Activated CD8-positive, alpha-beta T cell treated with anti-CD3 and anti-CD28 coated beads for 36 hours (primary cell): ENCODE data around the gene DNAJC11. TPM values are rescaled to one million over a fixed set of nuclear protein-coding genes. Genes with fewer than 3 reads are reported as not detected.

Experiments used
- ATAC-seq: fragments of 200-7000 bp; cut with Tn5 transposase; one replicate; pipeline ENCODE4 v1.10.0; 2021; ENCODE audit warnings: mild to moderate bottlenecking, moderate library complexity
- CTCF ChIA-PET: fragments of 350-600 bp; sonication (Branson Sonifier 250); formaldehyde crosslinking; loops from one replicate; lab custom pipeline; 2021; ENCODE audit warnings: antibody characterized with exemption; lab: Charles Lee
- POLR2A ChIA-PET: fragments of 350-600 bp; sonication (Branson Sonifier 250); formaldehyde crosslinking; loops from one replicate; lab custom pipeline; 2021; ENCODE audit warnings: antibody characterized with exemption; lab: Charles Lee
- DNase-seq: peaks from one replicate; pipeline ENCODE4 v3.0.0-alpha.2; 2020
- H3K27ac Mint-ChIP-seq: one replicate; pipeline ENCODE4 v1.8.0; 2021; ENCODE audit warnings: mild to moderate bottlenecking, mixed read lengths
- H3K27me3 Mint-ChIP-seq: one replicate; pipeline ENCODE4 v1.8.0; 2021; ENCODE audit warnings: mixed read lengths
- H3K36me3 Mint-ChIP-seq: one replicate; pipeline ENCODE4 v1.8.0; 2021; ENCODE audit warnings: low read depth, mixed read lengths
- H3K4me1 Mint-ChIP-seq: one replicate; pipeline ENCODE4 v1.8.0; 2021; ENCODE audit warnings: low read depth, mixed read lengths
- H3K4me3 Mint-ChIP-seq: one replicate; pipeline ENCODE4 v1.8.0; 2021; ENCODE audit warnings: mild to moderate bottlenecking, moderate library complexity, mixed read lengths
- H3K9me3 Mint-ChIP-seq: one replicate; pipeline ENCODE4 v1.8.0; 2021; ENCODE audit warnings: mixed read lengths
- CTCF ChIP-seq: fragments of 200-600 bp; IDR thresholded peaks from one replicate; pipeline ENCODE4 v1.8.0; 2022; ENCODE audit warnings: antibody characterized with exemption, mild to moderate bottlenecking
- intact Hi-C: fragments of 100-400 bp; cut with micrococcal nuclease; formaldehyde crosslinking; loops from one replicate; pipeline ENCODE4 v1.10.0; 2022
- total RNA-seq, 2 experiments: library from RNA; stranded (reverse); gene quantifications; one replicate each; pipeline ENCODE4 v1.2.3, GENCODE V29; 2021

DNAJC11 gene
- total RNA-seq, 2 experiments from 2014 or later, result 52.8 to 53.3 TPM

GRCh38 chr1:6612641-6613360 is 88.8 kb downstream of the DNAJC11 start:
- no peaks in the 10 kb centered on the region for H3K27me3 Mint-ChIP-seq
- DNase-seq, result peak; percentile 47
- H3K4me3 Mint-ChIP-seq, result peak overlapping the region; percentile 85
- H3K27ac Mint-ChIP-seq, result peak overlapping the region; percentile 83
- CTCF ChIA-PET, result interaction anchor here (0.9 to 1.1 kb wide), 2 partner anchors 9 to 34 kb away, joined by 3 to 5 read pairs; no protein-coding TSS in a partner anchor
- no peak for TF ChIP-seq CTCF
- intact Hi-C loops, result loop anchor here (1.0 kb wide), 1 partner anchor 10 kb away; no protein-coding TSS in a partner anchor
- H3K9me3 Mint-ChIP-seq, result no peaks in the 10 kb centered on the region
- POLR2A ChIA-PET, result interaction anchor here (1.0 to 3.4 kb wide), 5 partner anchors 11 to 219 kb away, joined by 3 to 46 read pairs (median 5); partner anchors contain the start of genes ACOT7, KLHL21, NOL9 and TAS1R1
- peaks cover 5% of the 10 kb centered on the region for H3K36me3 Mint-ChIP-seq
- H3K4me1 Mint-ChIP-seq, result peaks cover 14% of the 10 kb centered on the region
- peak; percentile 33 for ATAC-seq

- Mint-ChIP-seq H3K36me3 (peaks cover 20% of the 10 kb centered on the region), H3K27ac (peak overlapping the region; percentile 98), H3K9me3 (no peaks in the 10 kb centered on the region), H3K4me1 (peaks cover 22% of the 10 kb centered on the region), H3K4me3 (peak overlapping the region; percentile 82), H3K27me3 (no peaks in the 10 kb centered on the region)
- intact Hi-C loops, result loop anchor here (1.0 kb wide), 1 partner anchor 9 kb away; the partner anchor contains the start of gene PHF13
- ATAC-seq, result no peak
- ChIA-PET POLR2A (interaction anchor here (1.0 to 7.0 kb wide), 8 partner anchors 9 to 139 kb away, joined by 3 to 59 read pairs (median 4); partner anchors contain the start of genes NOL9, PHF13, THAP3 and ZBTB48), CTCF (interaction anchor here (1.3 to 2.7 kb wide), 5 partner anchors 8 to 50 kb away, joined by 3 to 12 read pairs (median 4); partner anchors contain the start of genes NOL9 and TAS1R1)
- TF ChIP-seq CTCF, result peak; percentile 25
- DNase-seq, result no peak
These were observed 97.6 kb downstream of the DNAJC11 start for GRCh38 chr1:6603915-6604558.

- Mint-ChIP-seq H3K27me3 (no peaks in the 10 kb centered on the region), H3K27ac (peak overlapping the region; percentile 98), H3K36me3 (peaks cover 22% of the 10 kb centered on the region), H3K4me3 (peak overlapping the region; percentile 82), H3K4me1 (peaks cover 25% of the 10 kb centered on the region), H3K9me3 (no peaks in the 10 kb centered on the region)
- intact Hi-C loops, result loop anchor here (1.0 kb wide), 1 partner anchor 10 kb away; the partner anchor contains the start of gene PHF13
- peak; percentile 80 for DNase-seq
- ATAC-seq, result peak; percentile 24
- ChIA-PET CTCF (interaction anchor here (0.6 to 2.7 kb wide), 9 partner anchors 9 to 141 kb away, joined by 3 to 12 read pairs (median 3); partner anchors contain the start of genes DNAJC11, NOL9, PLEKHG5 and TAS1R1), POLR2A (interaction anchor here (0.8 to 7.0 kb wide), 9 partner anchors 10 to 138 kb away, joined by 3 to 59 read pairs (median 4); partner anchors contain the start of genes NOL9, PHF13, THAP3 and ZBTB48)
- no peak for TF ChIP-seq CTCF
These were observed 98.2 kb downstream of the DNAJC11 start for GRCh38 chr1:6603238-6603914.

GRCh38 chr1:6602669-6603237 is 98.9 kb downstream of the DNAJC11 start, which contains the start of gene KLHL21:
KLHL21 (minus strand) TSS chr1:6602869; CDS start chr1:6602817, 52 bp downstream.
- ChIA-PET POLR2A (interaction anchor here (0.8 to 7.0 kb wide), 11 partner anchors 8 to 138 kb away, joined by 3 to 59 read pairs (median 4); partner anchors contain the start of genes NOL9, PHF13, THAP3 and ZBTB48), CTCF (interaction anchor here (0.6 to 2.7 kb wide), 10 partner anchors 8 to 142 kb away, joined by 3 to 12 read pairs (median 3); partner anchors contain the start of genes DNAJC11, NOL9, PLEKHG5 and TAS1R1)
- Mint-ChIP-seq H3K9me3 (no peaks in the 10 kb centered on the region), H3K36me3 (peaks cover 25% of the 10 kb centered on the region), H3K4me1 (peaks cover 28% of the 10 kb centered on the region), H3K27ac (peak within 1 kb of the TSS; percentile 98), H3K4me3 (peak within 1 kb of the TSS; percentile 93), H3K27me3 (no peaks in the 10 kb centered on the region)
- no peak for TF ChIP-seq CTCF
- intact Hi-C loops, result loop anchor here (1.0 kb wide), 1 partner anchor 11 kb away; the partner anchor contains the start of gene PHF13
- DNase-seq, result peak; percentile 90
- ATAC-seq, result peak; percentile 60
